GM12875 (cell line): ENCODE results near the gene GALNT12.

Source experiments
- H3K4me3 ChIP-seq: one replicate; pipeline ENCODE4 v1.5.1; 2011; ENCODE audit warnings: low read depth, low read length, control low read depth
- TF ChIP-seq, protein P1 (sequence below): IDR thresholded peaks from 2 replicates; pipeline ENCODE4 v1.5.1; 2011; ENCODE audit warnings: low read depth, mild to moderate bottlenecking, control low read depth, inconsistent platforms, low read length, moderate library complexity, borderline replicate concordance; ENCODE audit not compliant: insufficient read depth

The GALNT12 gene

DNA sequence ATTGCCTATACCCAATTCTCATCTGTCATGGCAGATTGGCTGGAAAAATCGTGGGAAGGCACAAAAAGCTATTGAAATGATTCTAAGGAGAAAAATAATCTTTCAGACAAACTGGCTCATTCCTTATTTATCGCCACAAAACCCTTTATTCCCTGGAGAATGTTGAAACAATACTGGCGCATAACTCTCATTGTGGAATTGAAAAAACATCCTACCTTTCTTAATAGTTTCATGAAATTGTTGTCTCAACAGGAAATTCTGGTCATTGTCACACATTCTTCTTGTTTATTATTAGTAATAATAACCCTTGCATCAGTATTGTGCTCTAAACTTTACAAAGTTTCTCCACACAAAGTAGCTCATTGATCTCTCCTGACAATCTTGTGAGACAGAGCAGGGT, 87.3 kb downstream of the GALNT12 start:
- TF ChIP-seq, protein P1, sequence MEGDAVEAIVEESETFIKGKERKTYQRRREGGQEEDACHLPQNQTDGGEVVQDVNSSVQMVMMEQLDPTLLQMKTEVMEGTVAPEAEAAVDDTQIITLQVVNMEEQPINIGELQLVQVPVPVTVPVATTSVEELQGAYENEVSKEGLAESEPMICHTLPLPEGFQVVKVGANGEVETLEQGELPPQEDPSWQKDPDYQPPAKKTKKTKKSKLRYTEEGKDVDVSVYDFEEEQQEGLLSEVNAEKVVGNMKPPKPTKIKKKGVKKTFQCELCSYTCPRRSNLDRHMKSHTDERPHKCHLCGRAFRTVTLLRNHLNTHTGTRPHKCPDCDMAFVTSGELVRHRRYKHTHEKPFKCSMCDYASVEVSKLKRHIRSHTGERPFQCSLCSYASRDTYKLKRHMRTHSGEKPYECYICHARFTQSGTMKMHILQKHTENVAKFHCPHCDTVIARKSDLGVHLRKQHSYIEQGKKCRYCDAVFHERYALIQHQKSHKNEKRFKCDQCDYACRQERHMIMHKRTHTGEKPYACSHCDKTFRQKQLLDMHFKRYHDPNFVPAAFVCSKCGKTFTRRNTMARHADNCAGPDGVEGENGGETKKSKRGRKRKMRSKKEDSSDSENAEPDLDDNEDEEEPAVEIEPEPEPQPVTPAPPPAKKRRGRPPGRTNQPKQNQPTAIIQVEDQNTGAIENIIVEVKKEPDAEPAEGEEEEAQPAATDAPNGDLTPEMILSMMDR: no peak
- H3K4me3 ChIP-seq: no peak overlapping the region

DNA sequence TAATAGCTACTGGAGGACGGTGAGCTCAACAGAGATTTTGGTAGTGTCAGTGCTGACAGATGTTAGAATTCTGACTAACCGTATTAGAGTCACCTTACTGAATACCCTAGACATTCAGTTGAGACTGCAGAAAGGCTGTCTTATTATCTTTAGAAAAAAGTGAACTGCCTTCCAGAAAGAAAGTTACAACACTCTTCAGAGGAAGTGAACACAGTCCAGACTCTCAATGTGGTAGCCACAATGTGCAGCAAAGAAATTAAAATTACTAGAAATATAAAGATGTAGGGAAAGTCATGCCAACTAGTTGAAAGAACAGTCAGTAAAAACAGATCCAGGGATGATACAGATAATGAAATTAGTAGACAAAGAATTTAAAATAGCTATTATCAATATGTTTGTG, 89.2 kb downstream of the GALNT12 start:
- TF ChIP-seq, protein P1: no peak
- no peak overlapping the region for H3K4me3 ChIP-seq

DNA sequence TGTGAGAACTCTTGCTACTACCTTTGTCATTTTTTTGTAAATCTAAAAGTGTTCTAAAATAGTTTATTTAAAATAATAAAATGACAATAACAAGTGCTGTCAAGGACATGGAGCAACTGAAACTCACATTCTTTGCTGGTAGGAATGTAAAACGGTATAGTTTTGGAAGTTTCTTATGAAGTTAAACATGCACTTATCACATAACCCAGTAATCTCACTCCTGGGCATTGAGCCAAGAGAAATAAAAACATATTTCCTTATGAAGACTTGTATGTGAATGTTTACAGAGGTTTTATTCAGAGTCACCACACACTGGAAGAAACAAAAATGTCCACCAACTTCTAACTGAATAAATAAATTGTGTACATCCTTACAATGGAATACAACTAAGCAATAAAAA, 90.3 kb downstream of the GALNT12 start:
- TF ChIP-seq, protein P1: no peak
- no peak overlapping the region for H3K4me3 ChIP-seq

DNA sequence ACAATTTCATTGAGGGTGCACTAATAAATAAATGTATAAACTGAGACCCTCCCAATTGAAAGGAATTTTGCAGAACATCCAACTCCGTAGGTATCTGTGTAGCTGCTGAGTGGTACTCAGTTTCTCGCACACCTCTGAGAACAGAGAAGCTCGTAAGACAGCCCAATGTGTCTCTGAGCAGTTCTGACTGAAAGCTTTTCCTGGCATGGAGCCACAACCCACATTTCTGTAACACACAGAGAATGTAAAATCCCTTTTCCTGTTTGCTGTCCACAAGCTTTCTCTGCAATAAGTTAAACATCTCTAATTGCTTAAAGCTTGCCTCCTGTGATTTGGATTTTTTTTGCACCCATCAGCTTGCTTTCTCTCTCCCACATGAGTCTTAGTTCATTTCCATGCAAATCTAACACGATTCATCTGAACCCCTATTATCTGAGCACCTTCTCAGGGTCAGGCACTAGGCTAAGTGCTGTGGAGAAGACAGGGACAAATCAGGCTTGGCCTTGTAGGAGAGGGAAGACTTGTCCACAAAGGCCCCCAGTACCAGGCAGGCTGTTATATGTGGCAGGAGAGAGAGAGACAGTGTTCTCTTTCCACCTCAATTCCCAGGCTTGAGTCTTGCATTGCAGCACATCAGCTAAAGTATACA, 92.1 kb downstream of the GALNT12 start:
- H3K4me3 ChIP-seq: no peak overlapping the region
- TF ChIP-seq, protein P1: no peak
